Heart right ventricle (tissue), 16 donors: ENCODE data around the gene CACNA2D4. TPM values are rescaled to one million over a fixed set of nuclear protein-coding genes. Genes with fewer than 3 reads are reported as not detected.

Experiments
- ATAC-seq, 8 donors: fragments of 200-7000 bp; cut with Tn5 transposase; one replicate each; pipeline ENCODE4 v1.9.1; 2020; ENCODE audit warnings: mild to moderate bottlenecking in 8 of 8, moderate library complexity in 8 of 8, moderate number of reproducible peaks in 1 of 8
- DNase-seq, 2 donors: peaks; one replicate each; pipeline ENCODE4 v3.0.0-alpha.2; 2020
- H3K27ac ChIP-seq, 10 donors: fragments of 200-600 bp; sonication (generic) in 2 of 10; one replicate each; pipeline versions ENCODE4 v1.5.0 to v1.8.0; 2020 to 2022; ENCODE audit warnings: mild to moderate bottlenecking in 3 of 10
- H3K27me3 ChIP-seq, 7 donors: fragments of 200-600 bp; one replicate each; pipeline ENCODE4 v1.8.0; 2021 to 2022; ENCODE audit warnings: mild to moderate bottlenecking in 2 of 7
- H3K36me3 ChIP-seq, 9 donors: fragments of 200-600 bp; sonication (generic) in 1 of 9; one replicate each; pipeline versions ENCODE4 v1.5.0 to v1.8.0; 2020 to 2022; ENCODE audit warnings: mild to moderate bottlenecking in 2 of 9
- H3K4me1 ChIP-seq, 9 donors: fragments of 200-600 bp; sonication (generic) in 1 of 9; one replicate each; pipeline versions ENCODE4 v1.5.0 to v1.8.0; 2020 to 2022; ENCODE audit warnings: mild to moderate bottlenecking in 4 of 9
- H3K4me3 ChIP-seq, 10 donors: fragments of 200-600 bp; sonication (generic) in 2 of 10; one replicate each; pipeline versions ENCODE4 v1.5.0 to v1.8.0; 2020 to 2022; ENCODE audit warnings: mild to moderate bottlenecking in 7 of 10, moderate library complexity in 2 of 10
- H3K9me3 ChIP-seq, 11 donors: fragments of 200-600 bp in 10 of 11; sonication (generic) in 2 of 11; one replicate each; pipeline versions ENCODE4 v1.5.0 to v1.8.0; 2013 to 2022; ENCODE audit warnings: mild to moderate bottlenecking in 2 of 11, control low read depth in 1 of 11, moderate library complexity in 1 of 11
- CTCF ChIP-seq, 9 donors: fragments of 200-600 bp; sonication (generic) in 2 of 9; IDR thresholded peaks; one replicate each; pipeline versions ENCODE4 v1.5.0 to v1.8.0; 2021 to 2022; ENCODE audit warnings: antibody characterized with exemption in 9 of 9, mild to moderate bottlenecking in 5 of 9, moderate library complexity in 1 of 9
- WGBS, 2 donors: extraction: QIAGEN DNeasy Blood & Tissue Kit; methylation state at CpG; one replicate each; pipeline ENCODE4 v1.1.7; 2013; ENCODE audit warnings: inconsistent platforms in 1 of 2; 5-methylcytosine and 5-hydroxymethylcytosine counted together
- intact Hi-C, 10 donors: fragments of 100-400 bp; cut with DNase I; formaldehyde crosslinking; loops; one replicate each; pipeline versions ENCODE4 v1.11.1 to v1.14.2; 2022
- polyA plus RNA-seq, 2 donors: library from polyadenylated mRNA; stranded (reverse); fragments of 200-250 nt; gene quantifications; one replicate each; pipeline ENCODE4 v1.2.3, GENCODE V29; 2013
- total RNA-seq, 10 donors: library from RNA; stranded (reverse); fragmentation: NEBNext Ultra II Directional in 3 of 10; extraction: Animal tissue kit (Norgen Biotek cat#: 25700) in 3 of 10; gene quantifications; one replicate each; pipeline versions ENCODE4 v1.2.1 to v1.2.4, GENCODE V29; 2021 to 2023
- donor health status: Arrhythmogenic right ventricular cardiomyopathy.
- donor health status: ischemic (EF 13 %, LVEDD 7.1; RV severe dilation, severe dysfunction).
- donor health status: healthy with polysubstance abuse.
- donor health status: DM: no; HTN: yes; CAD: no.
- donor health status: DM: no; HTN: no; CAD: no.
- donor health status: ischemic (EF 25% LVEDD 6.9; RV normal size, moderate dysfunction).
- donor health status: ischemic (EF 25% LVEDD 5.7; RV mildly dilated, moderate dysfunction).
- donor health status: healthy.
- donor health status: DM: yes; HTN: yes; CAD: no.
- donor health status: Ischemic cardiomyopathy.
- donor health status: ischemic (EF 35%, LVEDD 5.7; RV mildly dilated, moderate dysfunction).
- donor health status: nonischemic (EF 11% LVEDD 7.7; RV severe dilation, severe dysfunction).
- donor health status: DM: yes; HTN: yes; CAD: no.
- donor health status: PGD.
- donor health status: ischemic (EF 29% LVEDD 5.4; RV normal size, mild dysfunction).
- donor health status: nonischemic (EF 23%, LVEDD 6.1; RV moderate dilation, normal function).

CACNA2D4 gene
- total and polyA plus RNA-seq, 12 donors, result 0.19 to 6.2 (median 0.95) TPM

- DNase-seq (no peak), ATAC-seq (no peak)
- H3K27ac ChIP-seq, result no peak overlapping the region
- peaks cover 0 to 37% (median 16%) of the 10 kb centered on the region in 11 donors for H3K9me3 ChIP-seq
- intact Hi-C loops, result loop anchor here in 1 of 10 donors (10.0 kb wide), 1 partner anchor 51 kb away; no protein-coding TSS in a partner anchor
- H3K4me3 ChIP-seq, result no peak overlapping the region
- no peak for TF ChIP-seq CTCF (IDR thresholded peaks at IDR 0.05)
- 90 to 94% methylated on average over 8 of the region's 8 CpGs for WGBS, 2 donors
- peaks cover 0 to 10% (median 0%) of the 10 kb centered on the region in 7 donors for H3K27me3 ChIP-seq
- no peaks in the 10 kb centered on the region for H3K4me1 ChIP-seq
- H3K36me3 ChIP-seq, result no peaks in the 10 kb centered on the region
Observed at GRCh38 chr12:1853716-1854115, 64.7 kb downstream of the CACNA2D4 start.

GRCh38 chr12:1852076-1852475 lies 66.4 kb downstream of the CACNA2D4 start:
- no peak overlapping the region for H3K4me3 ChIP-seq
- TF ChIP-seq CTCF (IDR thresholded peaks at IDR 0.05), result no peak
- intact Hi-C loops, result loop anchor here in 1 of 10 donors (10.0 kb wide), 1 partner anchor 53 kb away; no protein-coding TSS in a partner anchor
- DNase-seq (no peak), ATAC-seq (no peak)
- peaks cover 0 to 34% (median 16%) of the 10 kb centered on the region in 11 donors for H3K9me3 ChIP-seq
- 81 to 83% methylated on average over 1 of the region's 1 CpG for WGBS, 2 donors
- no peaks in the 10 kb centered on the region for H3K4me1 ChIP-seq
- no peaks in the 10 kb centered on the region for H3K36me3 ChIP-seq
- H3K27ac ChIP-seq, result no peak overlapping the region
- no peaks in the 10 kb centered on the region for H3K27me3 ChIP-seq

- ATAC-seq, result no peak
- H3K4me1 ChIP-seq, result no peaks in the 10 kb centered on the region
- peaks cover 0 to 26% (median 16%) of the 10 kb centered on the region in 11 donors for H3K9me3 ChIP-seq
- H3K4me3 ChIP-seq, result no peak overlapping the region
- WGBS, 2 donors, result 65 to 69% methylated on average over 7 of the region's 7 CpGs
- H3K36me3 ChIP-seq, result no peaks in the 10 kb centered on the region
- no peak overlapping the region for H3K27ac ChIP-seq
- TF ChIP-seq CTCF (IDR thresholded peaks at IDR 0.05), result no peak
- DNase-seq, result no peak
- H3K27me3 ChIP-seq, result peaks cover 0 to 5% (median 0%) of the 10 kb centered on the region in 7 donors
- intact Hi-C loops, result loop anchor here in 1 of 10 donors (10.0 kb wide), 1 partner anchor 54 kb away; no protein-coding TSS in a partner anchor
Observed at GRCh38 chr12:1851151-1851701, 67.2 kb downstream of the CACNA2D4 start.

- 62 to 70% methylated on average over 6 of the region's 6 CpGs for WGBS, 2 donors
- ATAC-seq, result no peak
- intact Hi-C loops, result no loop called here
Observed at GRCh38 chr12:1848745-1849144, 69.7 kb downstream of the CACNA2D4 start.

More at GRCh38 chr12:1848745-1849144, 69.7 kb downstream of the CACNA2D4 start:
- Histone ChIP-seq H3K27ac (no peak overlapping the region), H3K4me3 (no peak overlapping the region), H3K27me3 (peaks cover 0 to 17% (median 0%) of the 10 kb centered on the region in 7 donors), H3K4me1 (no peaks in the 10 kb centered on the region), H3K9me3 (peaks cover 0 to under 1% (median 0%) of the 10 kb centered on the region in 11 donors), H3K36me3 (no peaks in the 10 kb centered on the region)
- DNase-seq, result no peak
- TF ChIP-seq CTCF (IDR thresholded peaks at IDR 0.05), result no peak
